ENCODE results near the gene PFAS.

Gene PFAS

GRCh38 chr17:8220783-8221662 lies 28.1 kb upstream of the PFAS start:
- no peak; the same call in 1 of the 2 replicates for TF ChIP-seq CTCF (IDR thresholded peaks at IDR 0.05; ENCODE audit: low read depth, low read length)
- peak; percentile 83 for DNase-seq (ENCODE audit: extremely low read depth, low read depth)

- TF ChIP-seq CTCF (IDR thresholded peaks at IDR 0.05; ENCODE audit: low read depth, low read length), result no peak
- peak; percentile 80 for DNase-seq (ENCODE audit: extremely low read depth, low read depth)
Measured at GRCh38 chr17:8221663-8222379, 27.3 kb upstream of the PFAS start.

- DNase-seq (ENCODE audit: extremely low read depth, low read depth), result no peak
Measured at GRCh38 chr17:8222380-8222629, 26.8 kb upstream of the PFAS start.

GRCh38 chr17:8222630-8223355 lies 26.3 kb upstream of the PFAS start:
- peak; percentile 93 for DNase-seq (ENCODE audit: extremely low read depth, low read depth)

More at GRCh38 chr17:8222380-8222629, 26.8 kb upstream of the PFAS start:
- TF ChIP-seq CTCF (IDR thresholded peaks at IDR 0.05; ENCODE audit: low read depth, low read length), result no peak

GRCh38 chr17:8223356-8224126 lies 25.5 kb upstream of the PFAS start:
- no peak for DNase-seq (ENCODE audit: extremely low read depth, low read depth)
- TF ChIP-seq CTCF (IDR thresholded peaks at IDR 0.05; ENCODE audit: low read depth, low read length), result peak; percentile 33

More at GRCh38 chr17:8222630-8223355, 26.3 kb upstream of the PFAS start:
- no peak for TF ChIP-seq CTCF (IDR thresholded peaks at IDR 0.05; ENCODE audit: low read depth, low read length)

GRCh38 chr17:8224891-8225812 lies 23.9 kb upstream of the PFAS start:
- no peak for DNase-seq (ENCODE audit: extremely low read depth, low read depth)
- no peak for TF ChIP-seq CTCF (IDR thresholded peaks at IDR 0.05; ENCODE audit: low read depth, low read length)
